ENCODE data around the gene TMEM130. TPM values are rescaled to one million over a fixed set of nuclear protein-coding genes. Genes with fewer than 3 reads are reported as not detected.

Gene TMEM130
- total and polyA plus RNA-seq, 9 of the 15 experiments (the other 6 are each of a cell fraction or from before 2014, with no cell fraction given), result 0.07 TPM; not detected in 8

GRCh38 chr7:98899816-98900215 is 30.0 kb upstream of the TMEM130 start:
- WGBS (ENCODE audit: insufficient coverage, low coverage, missing lambda C conversion rate), result 83% methylated on average over 7 of the region's 7 CpGs
- BruUV-seq (replicated peaks), result no TSS peak

More at GRCh38 chr7:98899816-98900215, 30.0 kb upstream of the TMEM130 start:
- intact Hi-C loops (cut with micrococcal nuclease) (no loop called here), in situ Hi-C loops (cut with MboI) (no loop called here)
- H3K9ac ChIP-seq (ENCODE audit: insufficient read depth in 1 of 2, low read depth in 2 of 2, low read length in 2 of 2), result no peak overlapping the region
- FAIRE-seq (no peak), DNase-seq (ENCODE audit: extremely low read depth in 1 of 4, low spot score in 3 of 4) (no peak), ATAC-seq (no peak)
- no peak overlapping the region for H2AFZ ChIP-seq (ENCODE audit: low read depth, low read length)
- no peaks in the 10 kb centered on the region for H4K20me1 ChIP-seq (replicated peaks; ENCODE audit: control insufficient read depth, insufficient read depth, low read length)
- no peak for TF ChIP-seq CREB3 (tag; conservative IDR thresholded peaks at IDR 0.05; ENCODE audit: low read depth)
- TF ChIP-seq ATF6 (CRISPR knock-in tag; IDR thresholded peaks at IDR 0.05), result no peak
- TF ChIP-seq ZNF143 (CRISPR knock-in tag; IDR thresholded peaks at IDR 0.05), result no peak
- TF ChIP-seq MEIS2 (IDR thresholded peaks at IDR 0.05; ENCODE audit: partially characterized antibody), result no peak
- no peak for TF ChIP-seq PCBP1 (IDR thresholded peaks at IDR 0.05; ENCODE audit: low read depth, low read length, poor library complexity, severe bottlenecking)
- TF ChIP-seq STAT5A (IDR thresholded peaks at IDR 0.05; ENCODE audit: borderline replicate concordance, low read length), result no peak
- TF ChIP-seq ZNF311 (CRISPR knock-in tag; IDR thresholded peaks at IDR 0.05), result no peak
- TF ChIP-seq SMARCC2 (IDR thresholded peaks at IDR 0.05; ENCODE audit: low read depth), result no peak
- no peak for TF ChIP-seq ZNF830 (CRISPR knock-in tag; IDR thresholded peaks at IDR 0.05)
- TF ChIP-seq EP400 (IDR thresholded peaks at IDR 0.05), result no peak
- no peak for TF ChIP-seq ZNF77 (CRISPR knock-in tag; IDR thresholded peaks at IDR 0.05)
- TF ChIP-seq HCFC1 (IDR thresholded peaks at IDR 0.05; ENCODE audit: low read depth, low read length), result no peak
- H3K27ac ChIP-seq (ENCODE audit: extremely low read depth, low read depth, low read length), result no peak overlapping the region
- no peak overlapping the region for H3K4me3 ChIP-seq
- no peaks in the 10 kb centered on the region for H3K9me1 ChIP-seq (ENCODE audit: control insufficient read depth, insufficient read depth, low read length)
- H3K4me2 ChIP-seq (ENCODE audit: insufficient read depth, low read length), result no peak overlapping the region
- H3K27me3 ChIP-seq (ENCODE audit: control insufficient read depth in 2 of 2, insufficient read depth in 2 of 2, low read length in 2 of 2), result no peaks in the 10 kb centered on the region
- H3K79me2 ChIP-seq (ENCODE audit: control insufficient read depth, insufficient read depth, low read length), result no peaks in the 10 kb centered on the region
- POLR2A ChIA-PET, result interaction anchor here (1.8 kb wide), 1 partner anchor 14 kb away, joined by 6 read pairs; no protein-coding TSS in a partner anchor
- H3K4me1 ChIP-seq (replicated peaks in 1 of 2; ENCODE audit: control insufficient read depth in 2 of 2, insufficient read depth in 2 of 2, low read length in 2 of 2), result no peaks in the 10 kb centered on the region
- CTCF ChIA-PET (ENCODE audit: low intra/inter-chr PET ratio), result no interaction called here
- peaks cover 95% of the 10 kb centered on the region for H3K36me3 ChIP-seq (ENCODE audit: control insufficient read depth, insufficient read depth, low read length)
- no peaks in the 10 kb centered on the region for H3K9me3 ChIP-seq (replicated peaks; ENCODE audit: control insufficient read depth, insufficient read depth, low read depth, low read length)

Data from K562 (cell line).